ENCODE measurements around the gene CEP20.

CEP20 gene

DNA sequence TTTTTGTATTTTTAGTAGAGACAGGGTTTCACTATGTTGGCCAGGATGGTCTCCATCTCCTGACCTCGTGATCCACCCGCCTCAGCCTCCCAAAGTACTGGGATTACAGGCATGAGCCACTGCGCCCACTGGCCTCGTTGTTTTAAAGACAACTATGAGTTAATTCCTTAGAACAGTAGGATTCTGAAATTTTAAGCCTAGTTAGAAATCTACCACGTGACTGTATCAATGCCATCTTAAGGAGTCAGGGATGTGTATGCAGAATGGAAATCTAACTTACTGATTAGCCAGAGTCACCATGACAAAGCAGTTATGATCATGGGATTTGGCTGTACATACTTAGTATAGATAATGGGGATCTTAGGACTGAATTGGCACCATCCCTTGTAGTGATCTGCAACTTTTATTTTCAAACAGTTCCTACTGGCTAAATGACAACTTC lies 2.8 kb downstream of the CEP20 start:
- Mint-ChIP-seq H3K36me3 (ENCODE audit: low read depth) (peaks cover 23% of the 10 kb centered on the region), H3K27me3 (ENCODE audit: low read depth) (no peaks in the 10 kb centered on the region), H3K4me1 (peaks cover 25% of the 10 kb centered on the region), H3K27ac (no peak overlapping the region), H3K4me3 (peak overlapping the region; percentile 70 to 87 (median 71)), H3K9me3 (no peaks in the 10 kb centered on the region)
- TF ChIP-seq, protein P1, sequence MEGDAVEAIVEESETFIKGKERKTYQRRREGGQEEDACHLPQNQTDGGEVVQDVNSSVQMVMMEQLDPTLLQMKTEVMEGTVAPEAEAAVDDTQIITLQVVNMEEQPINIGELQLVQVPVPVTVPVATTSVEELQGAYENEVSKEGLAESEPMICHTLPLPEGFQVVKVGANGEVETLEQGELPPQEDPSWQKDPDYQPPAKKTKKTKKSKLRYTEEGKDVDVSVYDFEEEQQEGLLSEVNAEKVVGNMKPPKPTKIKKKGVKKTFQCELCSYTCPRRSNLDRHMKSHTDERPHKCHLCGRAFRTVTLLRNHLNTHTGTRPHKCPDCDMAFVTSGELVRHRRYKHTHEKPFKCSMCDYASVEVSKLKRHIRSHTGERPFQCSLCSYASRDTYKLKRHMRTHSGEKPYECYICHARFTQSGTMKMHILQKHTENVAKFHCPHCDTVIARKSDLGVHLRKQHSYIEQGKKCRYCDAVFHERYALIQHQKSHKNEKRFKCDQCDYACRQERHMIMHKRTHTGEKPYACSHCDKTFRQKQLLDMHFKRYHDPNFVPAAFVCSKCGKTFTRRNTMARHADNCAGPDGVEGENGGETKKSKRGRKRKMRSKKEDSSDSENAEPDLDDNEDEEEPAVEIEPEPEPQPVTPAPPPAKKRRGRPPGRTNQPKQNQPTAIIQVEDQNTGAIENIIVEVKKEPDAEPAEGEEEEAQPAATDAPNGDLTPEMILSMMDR (IDR thresholded peaks at IDR 0.05; ENCODE audit: unreplicated experiment in 3 of 3): no peak

DNA sequence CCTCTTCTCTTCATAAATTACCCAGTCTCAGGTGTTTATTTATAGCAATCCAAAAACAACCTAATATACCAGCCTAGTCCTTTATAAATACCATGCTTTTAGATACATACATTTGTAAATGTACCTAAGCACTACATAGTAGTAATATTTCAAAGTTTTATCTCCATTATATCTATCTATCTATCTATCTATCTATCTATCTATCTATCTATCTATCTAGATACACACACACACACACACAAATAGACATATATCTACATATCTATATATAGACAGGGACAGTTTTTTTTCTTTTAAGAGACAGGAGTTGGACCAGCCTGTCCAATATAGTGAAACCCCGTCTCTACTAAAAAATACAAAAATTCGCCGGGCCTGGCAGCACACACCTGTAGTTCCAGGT lies 5.8 kb downstream of the CEP20 start:
- Mint-ChIP-seq H3K27me3 (ENCODE audit: low read depth) (no peaks in the 10 kb centered on the region), H3K36me3 (ENCODE audit: low read depth) (peaks cover 41% of the 10 kb centered on the region), H3K4me1 (peaks cover 16% of the 10 kb centered on the region), H3K9me3 (no peaks in the 10 kb centered on the region), H3K4me3 (no peak overlapping the region), H3K27ac (no peak overlapping the region)
- TF ChIP-seq, protein P1 (IDR thresholded peaks at IDR 0.05; ENCODE audit: unreplicated experiment in 3 of 3): no peak

DNA sequence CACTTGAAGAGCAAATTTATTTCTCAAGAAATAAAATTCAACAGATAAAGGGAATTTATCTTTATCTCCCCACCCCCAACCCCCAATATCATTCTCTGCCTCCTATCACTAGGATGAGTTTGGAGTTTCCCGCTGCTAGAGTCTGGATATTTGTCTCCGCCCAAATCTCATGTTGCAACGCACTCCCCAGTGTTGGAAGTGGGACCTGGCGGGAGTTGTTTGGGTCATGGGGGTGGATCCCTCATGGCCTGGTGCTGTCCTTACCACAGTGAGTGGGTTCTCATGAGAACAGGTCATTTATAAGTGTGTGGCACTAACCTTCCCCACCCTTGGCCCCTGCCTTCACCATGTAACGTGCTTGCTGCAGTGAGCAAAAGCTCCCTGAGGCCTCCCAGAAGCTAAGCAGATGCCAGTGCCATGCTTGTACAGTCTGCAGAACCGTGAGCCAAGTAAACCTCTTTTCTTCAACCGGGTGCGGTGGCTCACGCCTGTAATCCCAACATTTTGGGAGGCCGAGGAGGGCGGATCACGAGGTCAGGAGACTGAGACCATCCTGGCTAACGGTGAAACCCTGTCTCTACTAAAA lies 6.5 kb downstream of the CEP20 start:
- Mint-ChIP-seq H3K36me3 (ENCODE audit: low read depth) (peaks cover 47% of the 10 kb centered on the region), H3K27ac (no peak overlapping the region)

DNA sequence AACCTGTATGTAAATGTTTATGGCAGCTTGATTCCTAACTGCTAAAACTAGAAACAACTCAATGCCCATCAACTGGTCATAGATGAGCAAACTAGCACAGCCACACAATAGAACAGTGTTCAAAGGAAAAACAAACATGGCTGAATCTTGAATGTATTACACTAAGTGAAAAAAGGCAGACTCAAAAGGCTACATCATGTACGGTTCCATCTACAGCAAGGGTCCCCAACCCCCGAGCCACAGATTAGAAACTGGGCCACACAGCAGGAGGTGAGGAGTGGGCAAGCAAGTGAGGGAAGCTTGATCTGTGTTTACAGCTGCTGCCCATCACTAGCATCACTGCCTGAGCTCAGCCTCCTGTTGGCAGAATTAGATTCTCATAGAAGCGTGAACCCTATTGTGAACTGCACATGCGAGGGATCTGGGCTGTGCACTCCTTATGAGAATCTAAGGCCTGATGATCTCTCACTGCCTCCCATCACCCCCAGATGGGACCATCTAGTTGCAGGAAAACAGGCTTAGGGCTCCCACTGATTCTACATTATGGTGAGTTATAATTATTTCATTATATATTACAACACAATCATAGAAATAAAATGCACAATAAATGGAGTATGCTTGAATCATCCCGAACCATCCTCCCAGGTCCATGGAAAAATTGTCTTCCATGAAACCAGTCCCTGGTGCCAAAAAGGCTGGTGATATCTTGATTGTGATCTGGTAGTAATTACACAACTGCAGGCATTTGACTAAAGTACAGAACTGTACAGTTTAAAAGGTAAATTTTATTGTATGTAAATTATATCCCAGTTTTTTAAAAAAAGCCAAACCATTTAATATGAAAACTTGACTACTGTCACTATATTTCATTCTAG lies 7.7 kb downstream of the CEP20 start:
- H3K9me3 Mint-ChIP-seq: no peaks in the 10 kb centered on the region
- no peak overlapping the region for H3K27ac Mint-ChIP-seq
- H3K27me3 Mint-ChIP-seq (ENCODE audit: low read depth): no peaks in the 10 kb centered on the region
- H3K36me3 Mint-ChIP-seq (ENCODE audit: low read depth): peaks cover 48% of the 10 kb centered on the region
- no peak overlapping the region for H3K4me3 Mint-ChIP-seq
- TF ChIP-seq, protein P1 (IDR thresholded peaks at IDR 0.05; ENCODE audit: unreplicated experiment in 3 of 3): no peak
- peaks cover 2% of the 10 kb centered on the region for H3K4me1 Mint-ChIP-seq

More for the DNA sequence above, 6.5 kb downstream of the CEP20 start:
- peaks cover 11% of the 10 kb centered on the region for H3K4me1 Mint-ChIP-seq
- no peak overlapping the region for H3K4me3 Mint-ChIP-seq
- no peaks in the 10 kb centered on the region for H3K27me3 Mint-ChIP-seq (ENCODE audit: low read depth)
- no peaks in the 10 kb centered on the region for H3K9me3 Mint-ChIP-seq
- TF ChIP-seq, protein P1 (IDR thresholded peaks at IDR 0.05; ENCODE audit: unreplicated experiment in 3 of 3): no peak

DNA sequence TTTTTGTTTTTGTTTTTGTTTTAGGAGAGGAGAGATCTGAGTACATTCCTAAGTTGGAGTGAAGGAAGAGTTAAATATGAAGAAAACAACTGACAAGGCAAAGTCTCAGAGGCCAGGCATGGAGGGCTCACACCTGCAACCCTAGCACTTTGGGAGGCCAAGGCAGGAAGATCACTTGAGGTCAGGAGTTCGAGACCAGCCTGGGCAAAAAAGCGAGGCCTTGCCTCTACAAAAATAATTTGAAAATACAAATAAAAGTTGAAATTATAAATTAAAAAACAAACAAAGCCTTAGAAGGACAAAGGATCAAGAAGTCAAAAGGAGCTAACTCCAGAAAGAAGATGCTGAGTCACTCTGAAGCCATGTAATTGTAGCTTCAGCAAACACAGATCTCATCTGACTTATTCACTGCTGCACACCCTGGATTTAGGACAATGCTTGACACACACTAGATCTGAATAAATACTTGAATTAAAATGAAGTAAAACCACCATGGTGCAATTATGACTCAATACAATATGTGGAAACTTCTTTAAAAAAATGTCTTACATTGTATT lies 9.1 kb downstream of the CEP20 start:
- peaks cover 51% of the 10 kb centered on the region for H3K36me3 Mint-ChIP-seq (ENCODE audit: low read depth)
- no peak overlapping the region for H3K4me3 Mint-ChIP-seq
- peaks cover 3% of the 10 kb centered on the region for H3K4me1 Mint-ChIP-seq
- H3K27ac Mint-ChIP-seq: no peak overlapping the region
- H3K9me3 Mint-ChIP-seq: no peaks in the 10 kb centered on the region
- TF ChIP-seq, protein P1 (IDR thresholded peaks at IDR 0.05; ENCODE audit: unreplicated experiment in 3 of 3): no peak
- no peaks in the 10 kb centered on the region for H3K27me3 Mint-ChIP-seq (ENCODE audit: low read depth)
